Measurements from ENCODE around the gene LGR4. TPM values are rescaled to one million over a fixed set of nuclear protein-coding genes. Genes with fewer than 3 reads are reported as not detected.
A peak's percentile ranks its signal among the peaks of the same experiment; 100 is the strongest.

LGR4 gene
- total and polyA plus RNA-seq, 2 of the 13 experiments (the other 11 are each of a cell fraction or from before 2014, with no cell fraction given) = 42.1 to 68.7 TPM

- TF ChIP-seq MTF1 (CRISPR knock-in tag; IDR thresholded peaks at IDR 0.05) (no peak), MAFK (conservative IDR thresholded peaks at IDR 0.05 in 1 of 2, IDR thresholded peaks at IDR 0.05 in 1 of 2; ENCODE audit: low read length in 2 of 2) (no peak), POLR2AphosphoS5 (IDR thresholded peaks at IDR 0.05; ENCODE audit: low read depth, low read length) (no peak), BHLHE40 (IDR thresholded peaks at IDR 0.05; ENCODE audit: low read length) (no peak), ZSCAN30 (CRISPR knock-in tag; IDR thresholded peaks at IDR 0.05) (no peak), ZNF780A (CRISPR knock-in tag; IDR thresholded peaks at IDR 0.05) (no peak), SP4 (CRISPR knock-in tag; IDR thresholded peaks at IDR 0.05) (no peak), ZNF609 (CRISPR knock-in tag; IDR thresholded peaks at IDR 0.05; ENCODE audit: borderline replicate concordance) (0 out of 2 replicates have a peak, but pooled peaks have one; percentile 11), POGK (CRISPR knock-in tag; conservative IDR thresholded peaks at IDR 0.05) (0 out of 2 replicates have a peak, but pooled peaks have one; percentile 12), ZNF816 (CRISPR knock-in tag; IDR thresholded peaks at IDR 0.05; ENCODE audit: borderline replicate concordance) (no peak), HNRNPL (IDR thresholded peaks at IDR 0.05; ENCODE audit: low read depth, low read length) (no peak), ZNF597 (CRISPR knock-in tag; IDR thresholded peaks at IDR 0.05) (no peak), TGIF2 (CRISPR knock-in tag; IDR thresholded peaks at IDR 0.05) (0 out of 2 replicates have a peak, but pooled peaks have one; percentile 19), U2AF2 (IDR thresholded peaks at IDR 0.05; ENCODE audit: low read depth, low read length) (no peak), MYC (CRISPR knock-in tag; IDR thresholded peaks at IDR 0.05; ENCODE audit: borderline replicate concordance) (0 out of 2 replicates have a peak, but pooled peaks have one; percentile 0), BCL3 (CRISPR knock-in tag; IDR thresholded peaks at IDR 0.05) (0 out of 2 replicates have a peak, but pooled peaks have one; percentile 18), KDM3A (CRISPR knock-in tag; IDR thresholded peaks at IDR 0.05; ENCODE audit: low read depth) (no peak), HES4 (CRISPR knock-in tag; IDR thresholded peaks at IDR 0.05; ENCODE audit: borderline replicate concordance) (peak; percentile 64; the same call in 1 of the 2 replicates), AGO2 (optimal IDR thresholded peaks at IDR 0.05; ENCODE audit: low read depth, low read length) (no peak), ZNF773 (CRISPR knock-in tag; IDR thresholded peaks at IDR 0.05; ENCODE audit: borderline replicate concordance) (no peak), XBP1 (CRISPR knock-in tag; IDR thresholded peaks at IDR 0.05) (no peak)
Observed at GRCh38 chr11:27470826-27471588, 1.6 kb downstream of the LGR4 start (continued).

Measured in HepG2 (cell line).